ENCODE measurements around the gene PLB1. TPM values are rescaled to one million over a fixed set of nuclear protein-coding genes. Genes with fewer than 3 reads are reported as not detected.

The PLB1 gene
- polyA plus RNA-seq (2013, experiment 1 of 2): 1.6 TPM
- 1.4 TPM for polyA plus RNA-seq (2013, experiment 2 of 2)

GRCh38 chr2:28495551-28496250, at the start of gene PLB1:
PLB1 (plus strand) TSS chr2:28496060; CDS start chr2:28496115, 55 bp downstream.
- Histone ChIP-seq H3K4me3 (ENCODE audit: extremely low read depth, insufficient read depth, low read length, poor library complexity, severe bottlenecking) (no peak within 1 kb of the TSS), H3K27ac (ENCODE audit: low read depth, low read length, severe bottlenecking) (no peak within 1 kb of the TSS), H3K9me3 (ENCODE audit: control insufficient read depth, low read length) (no peaks in the 10 kb centered on the region), H3K4me1 (ENCODE audit: control insufficient read depth, insufficient read depth, low read length, poor library complexity, severe bottlenecking) (no peaks in the 10 kb centered on the region), H3K36me3 (ENCODE audit: control insufficient read depth, insufficient read depth, low read length) (no peaks in the 10 kb centered on the region)
- 82 to 91% methylated on average over 10 to 12 of the region's 14 CpGs for WGBS, 2 experiments (ENCODE audit: insufficient coverage in 2 of 2)

DNA sequence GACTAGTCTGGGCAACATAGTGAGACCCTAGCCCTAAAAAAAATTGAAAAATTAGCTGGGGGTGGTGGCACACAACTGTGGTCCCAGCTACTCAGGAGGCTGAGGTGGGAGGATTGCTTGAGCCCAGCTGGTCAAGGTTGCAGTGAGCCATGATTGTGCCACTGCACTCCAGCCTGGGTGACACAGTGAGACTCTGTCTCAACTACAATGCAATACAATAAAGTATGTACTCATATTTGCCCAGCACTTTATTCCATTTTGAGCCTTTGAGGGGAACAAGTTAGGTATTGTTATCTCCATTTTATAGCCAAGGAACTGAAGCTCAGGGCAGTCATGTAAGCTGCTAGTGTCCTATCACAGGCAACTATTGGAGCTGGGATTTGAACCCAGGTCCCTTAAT, 49.3 kb upstream of the PLB1 start:
- Histone ChIP-seq H3K9me3 (ENCODE audit: control insufficient read depth, low read length) (no peaks in the 10 kb centered on the region), H3K4me3 (ENCODE audit: extremely low read depth, insufficient read depth, low read length, poor library complexity, severe bottlenecking) (no peak overlapping the region), H3K4me1 (ENCODE audit: control insufficient read depth, insufficient read depth, low read length, poor library complexity, severe bottlenecking) (peaks cover 24% of the 10 kb centered on the region), H3K36me3 (ENCODE audit: control insufficient read depth, insufficient read depth, low read length) (no peaks in the 10 kb centered on the region), H3K27ac (ENCODE audit: low read depth, low read length, severe bottlenecking) (no peak overlapping the region)

DNA sequence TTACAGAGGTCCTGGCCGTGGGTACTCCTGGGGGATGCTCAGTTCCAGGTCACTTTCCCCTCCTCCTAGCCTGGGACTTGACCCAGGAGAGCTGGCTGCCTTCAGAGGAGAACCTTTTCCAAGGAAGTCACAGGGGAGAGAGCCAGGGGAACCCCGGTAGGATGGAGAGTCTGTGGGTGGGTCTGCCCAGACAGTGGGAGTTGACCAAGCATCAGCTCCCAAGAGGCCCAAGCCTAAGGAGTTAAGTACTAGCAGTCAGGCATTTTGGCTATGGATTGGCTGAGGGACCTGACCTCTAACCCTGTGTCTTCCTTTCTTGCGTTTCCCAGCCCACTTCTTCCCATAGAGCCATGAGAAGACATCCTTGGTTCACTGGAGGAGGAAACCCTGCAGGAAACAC, 48.8 kb upstream of the PLB1 start:
- no peaks in the 10 kb centered on the region for H3K36me3 ChIP-seq (ENCODE audit: control insufficient read depth, insufficient read depth, low read length)
- WGBS, 2 experiments (ENCODE audit: insufficient coverage in 2 of 2): 80 to 100% methylated on average over 1 to 3 of the region's 3 CpGs
- no peaks in the 10 kb centered on the region for H3K9me3 ChIP-seq (ENCODE audit: control insufficient read depth, low read length)
- peaks cover 24% of the 10 kb centered on the region for H3K4me1 ChIP-seq (ENCODE audit: control insufficient read depth, insufficient read depth, low read length, poor library complexity, severe bottlenecking)
- H3K27ac ChIP-seq (ENCODE audit: low read depth, low read length, severe bottlenecking): no peak overlapping the region
- H3K4me3 ChIP-seq (ENCODE audit: extremely low read depth, insufficient read depth, low read length, poor library complexity, severe bottlenecking): no peak overlapping the region

DNA sequence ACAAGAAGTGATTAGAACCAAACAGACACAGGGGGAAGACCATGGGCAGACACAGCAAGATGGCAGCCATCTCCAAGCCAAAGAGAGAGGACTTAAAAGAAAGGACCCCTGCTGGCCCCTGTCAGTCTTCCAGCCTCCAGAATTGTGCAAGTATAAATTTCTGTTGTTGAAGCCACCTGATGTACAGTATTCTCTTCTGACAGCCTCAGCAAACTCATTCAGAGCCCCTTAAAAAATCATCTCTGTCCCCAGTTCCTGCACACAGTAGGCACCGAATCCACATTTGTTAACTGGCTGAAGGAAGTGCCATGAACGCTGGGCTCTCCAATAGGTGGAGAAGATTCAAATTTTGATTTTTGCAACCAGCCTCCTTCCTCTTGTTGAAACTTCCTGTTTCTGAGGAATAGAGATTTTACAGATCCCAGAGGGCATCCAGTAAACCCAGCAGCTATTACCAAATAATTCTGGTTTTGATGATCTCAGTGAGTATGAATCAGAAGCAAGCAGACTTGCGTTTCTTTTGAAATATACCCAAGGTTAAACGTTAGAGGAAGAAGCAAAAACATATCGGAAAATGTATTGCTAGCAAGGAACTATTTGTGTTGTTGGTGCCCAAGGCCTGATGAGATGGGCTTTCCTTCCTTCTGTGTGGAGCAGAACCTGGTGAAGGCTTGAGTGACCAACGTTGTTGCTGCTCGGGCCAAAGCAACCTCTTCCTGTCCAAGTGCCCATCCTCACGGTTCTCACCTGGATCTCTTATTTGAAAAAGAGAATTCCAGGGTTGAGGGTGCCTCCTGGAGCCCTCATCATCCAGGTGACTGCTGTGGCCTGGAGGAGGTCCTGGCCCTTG, 47.7 kb upstream of the PLB1 start:
- no peaks in the 10 kb centered on the region for H3K9me3 ChIP-seq (ENCODE audit: control insufficient read depth, low read length)
- H3K4me1 ChIP-seq (ENCODE audit: control insufficient read depth, insufficient read depth, low read length, poor library complexity, severe bottlenecking): peaks cover 24% of the 10 kb centered on the region
- WGBS, 2 experiments (ENCODE audit: insufficient coverage in 2 of 2): 96 to 98% methylated on average over 6 to 7 of the region's 8 CpGs
- H3K27ac ChIP-seq (ENCODE audit: low read depth, low read length, severe bottlenecking): no peak overlapping the region
- H3K4me3 ChIP-seq (ENCODE audit: extremely low read depth, insufficient read depth, low read length, poor library complexity, severe bottlenecking): no peak overlapping the region
- no peaks in the 10 kb centered on the region for H3K36me3 ChIP-seq (ENCODE audit: control insufficient read depth, insufficient read depth, low read length)

GRCh38 chr2:28448793-28449100, 47.1 kb upstream of the PLB1 start:
- Histone ChIP-seq H3K4me3 (ENCODE audit: extremely low read depth, insufficient read depth, low read length, poor library complexity, severe bottlenecking) (no peak overlapping the region), H3K36me3 (ENCODE audit: control insufficient read depth, insufficient read depth, low read length) (no peaks in the 10 kb centered on the region), H3K27ac (ENCODE audit: low read depth, low read length, severe bottlenecking) (no peak overlapping the region), H3K4me1 (ENCODE audit: control insufficient read depth, insufficient read depth, low read length, poor library complexity, severe bottlenecking) (peaks cover 24% of the 10 kb centered on the region), H3K9me3 (ENCODE audit: control insufficient read depth, low read length) (no peaks in the 10 kb centered on the region)
- 94 to 95% methylated on average over 3 of the region's 3 CpGs for WGBS, 2 experiments (ENCODE audit: insufficient coverage in 2 of 2)

DNA sequence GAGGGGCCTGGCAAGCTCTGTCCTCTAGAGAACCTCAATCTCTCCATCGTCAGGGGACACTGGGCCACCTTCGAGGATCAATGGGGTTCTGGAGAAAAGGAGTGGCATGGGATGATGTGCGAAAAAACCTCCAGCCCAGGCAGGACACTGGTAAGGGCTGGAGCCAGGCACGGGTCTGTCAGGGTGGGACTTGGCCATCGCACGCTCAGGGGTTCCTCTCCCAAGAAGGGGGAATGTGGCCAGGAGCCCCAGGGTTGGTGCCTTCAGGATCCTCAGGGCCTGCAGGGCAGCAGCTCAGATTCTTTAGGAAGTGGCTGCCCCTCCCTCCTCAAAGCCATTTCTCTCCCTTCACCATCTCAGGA, 46.8 kb upstream of the PLB1 start:
- 84 to 96% methylated on average over 4 of the region's 6 CpGs for WGBS, 2 experiments (ENCODE audit: insufficient coverage in 2 of 2)
- Histone ChIP-seq H3K9me3 (ENCODE audit: control insufficient read depth, low read length) (no peaks in the 10 kb centered on the region), H3K36me3 (ENCODE audit: control insufficient read depth, insufficient read depth, low read length) (no peaks in the 10 kb centered on the region), H3K4me1 (ENCODE audit: control insufficient read depth, insufficient read depth, low read length, poor library complexity, severe bottlenecking) (peaks cover 24% of the 10 kb centered on the region), H3K27ac (ENCODE audit: low read depth, low read length, severe bottlenecking) (no peak overlapping the region), H3K4me3 (ENCODE audit: extremely low read depth, insufficient read depth, low read length, poor library complexity, severe bottlenecking) (no peak overlapping the region)

- no peak overlapping the region for H3K4me3 ChIP-seq (ENCODE audit: extremely low read depth, insufficient read depth, low read length, poor library complexity, severe bottlenecking)
Observed at GRCh38 chr2:28449488-28450395, 46.1 kb upstream of the PLB1 start.

DNA sequence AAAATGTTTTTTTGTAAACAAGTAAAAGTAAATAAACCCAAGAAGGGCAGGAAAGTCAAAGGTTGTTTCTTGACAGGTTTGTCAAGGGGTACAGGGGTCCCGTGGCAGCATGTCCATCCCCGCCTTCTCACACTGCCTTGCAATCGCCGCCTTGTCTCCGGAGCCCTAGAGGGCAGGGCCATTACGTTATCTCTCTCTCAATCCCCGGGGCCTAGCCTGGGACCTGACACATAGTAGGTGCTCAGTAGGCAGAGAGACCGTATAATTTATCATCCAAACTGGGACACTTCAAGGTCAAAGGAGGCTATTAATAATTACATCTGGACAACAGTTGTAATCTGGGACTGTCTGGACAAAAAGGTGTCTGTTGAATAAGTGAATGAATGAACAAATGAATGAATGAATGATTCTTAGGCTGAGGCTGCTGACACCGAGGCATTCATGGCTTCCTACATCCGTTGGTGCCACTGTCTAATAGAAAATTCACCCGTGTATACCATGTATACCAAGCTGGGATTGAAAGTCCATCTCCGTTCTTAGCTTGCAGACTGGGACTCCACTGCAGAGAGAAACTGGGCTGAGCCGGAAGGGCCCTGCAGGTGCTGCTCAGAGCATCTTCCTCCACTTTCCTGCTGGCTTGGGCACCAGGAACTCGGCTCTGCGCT, 44.8 kb upstream of the PLB1 start:
- Histone ChIP-seq H3K9me3 (ENCODE audit: control insufficient read depth, low read length) (no peaks in the 10 kb centered on the region), H3K27ac (ENCODE audit: low read depth, low read length, severe bottlenecking) (no peak overlapping the region), H3K4me1 (ENCODE audit: control insufficient read depth, insufficient read depth, low read length, poor library complexity, severe bottlenecking) (peaks cover 14% of the 10 kb centered on the region), H3K36me3 (ENCODE audit: control insufficient read depth, insufficient read depth, low read length) (no peaks in the 10 kb centered on the region), H3K4me3 (ENCODE audit: extremely low read depth, insufficient read depth, low read length, poor library complexity, severe bottlenecking) (no peak overlapping the region)
- 91 to 93% methylated on average over 13 of the region's 15 CpGs for WGBS, 2 experiments (ENCODE audit: insufficient coverage in 2 of 2)

More at GRCh38 chr2:28449488-28450395, 46.1 kb upstream of the PLB1 start:
- Histone ChIP-seq H3K9me3 (ENCODE audit: control insufficient read depth, low read length) (no peaks in the 10 kb centered on the region), H3K4me1 (ENCODE audit: control insufficient read depth, insufficient read depth, low read length, poor library complexity, severe bottlenecking) (peaks cover 24% of the 10 kb centered on the region), H3K36me3 (ENCODE audit: control insufficient read depth, insufficient read depth, low read length) (no peaks in the 10 kb centered on the region), H3K27ac (ENCODE audit: low read depth, low read length, severe bottlenecking) (peak overlapping the region; percentile 49)
- 78 to 81% methylated on average over 14 to 15 of the region's 17 CpGs for WGBS, 2 experiments (ENCODE audit: insufficient coverage in 2 of 2)

GRCh38 chr2:28451793-28452533, 43.9 kb upstream of the PLB1 start:
- Histone ChIP-seq H3K36me3 (ENCODE audit: control insufficient read depth, insufficient read depth, low read length) (no peaks in the 10 kb centered on the region), H3K27ac (ENCODE audit: low read depth, low read length, severe bottlenecking) (no peak overlapping the region), H3K9me3 (ENCODE audit: control insufficient read depth, low read length) (no peaks in the 10 kb centered on the region), H3K4me3 (ENCODE audit: extremely low read depth, insufficient read depth, low read length, poor library complexity, severe bottlenecking) (no peak overlapping the region), H3K4me1 (ENCODE audit: control insufficient read depth, insufficient read depth, low read length, poor library complexity, severe bottlenecking) (peaks cover 11% of the 10 kb centered on the region)
- WGBS, 2 experiments (ENCODE audit: insufficient coverage in 2 of 2): 79 to 85% methylated on average over 9 to 13 of the region's 19 CpGs

All from mesodermal cell (in vitro differentiated cells).